A549 (cell line): Measurements from ENCODE around the gene RACGAP1. TPM values are rescaled to one million over a fixed set of nuclear protein-coding genes. Genes with fewer than 3 reads are reported as not detected.

Source experiments
- ATAC-seq, 2 experiments: fragments of 200-7000 bp in 1 of 2; fragments of >200 bp in 1 of 2; cut with Nextera tagmentation in 1 of 2; cut with Tn5 transposase in 1 of 2; 3 replicates each; pipeline versions ENCODE4 v1.8.0 to v1.9.1; 2018 to 2020; ENCODE audit warnings: mild to moderate bottlenecking in 1 of 2, moderate library complexity in 1 of 2
- CTCF ChIA-PET: fragments of 300-600 bp; sonication (Branson Sonifier 250); formaldehyde crosslinking; extraction: SDS; loops from one replicate; lab custom pipeline; 2021; ENCODE audit warnings: antibody characterized with exemption, inconsistent platforms; lab: Yijun Ruan, JAX
- POLR2A ChIA-PET: fragments of 350-600 bp; formaldehyde crosslinking; extraction: SDS; loops from one replicate; lab custom pipeline; 2021; ENCODE audit warnings: antibody characterized with exemption, inconsistent platforms; lab: Yijun Ruan, JAX
- DNase-seq, 2 experiments: peaks; one replicate each; pipeline versions ENCODE4 v3.0.0 to v3.0.0-alpha.2; 2011 to 2016; ENCODE audit warnings: low read depth in 1 of 2, low spot score in 1 of 2
- FAIRE-seq: peaks from 2 replicates; lab custom pipeline; 2011; peaks lifted over from hg19 to GRCh38; lab: Jason Lieb, UNC
- H3K27ac ChIP-seq, 2 experiments: fragments of >200 bp; sonication (Bioruptor Twin); formaldehyde crosslinking; 3 replicates each; pipeline ENCODE4 v1.5.1; 2016 to 2017
- H3K4me1 ChIP-seq: fragments of >200 bp; sonication (Bioruptor Twin); formaldehyde crosslinking; 3 replicates; pipeline ENCODE4 v1.6.1; 2016
- H3K4me2 ChIP-seq: fragments of >200 bp; sonication (Bioruptor Twin); formaldehyde crosslinking; 3 replicates; pipeline ENCODE4 v1.6.1; 2016
- H3K4me3 ChIP-seq: fragments of >200 bp; sonication (Bioruptor Twin); formaldehyde crosslinking; 3 replicates; pipeline ENCODE4 v1.5.1; 2016
- H3K9me3 ChIP-seq: fragments of >200 bp; sonication (Bioruptor Twin); formaldehyde crosslinking; 3 replicates; pipeline ENCODE4 v1.6.1; 2016
- BCL3 ChIP-seq: fragments of >200 bp; sonication (Bioruptor Twin); formaldehyde crosslinking; IDR thresholded peaks from 3 replicates; pipeline ENCODE4 v1.6.1; 2016
- BHLHE40 ChIP-seq: IDR thresholded peaks from 2 replicates; pipeline ENCODE4 v1.6.1; 2012; ENCODE audit warnings: low read depth, low read length, inconsistent platforms
- CEBPB ChIP-seq, 2 experiments: fragments of >200 bp in 1 of 2; sonication (Bioruptor Twin) in 1 of 2; formaldehyde crosslinking in 1 of 2; IDR thresholded peaks; 2 replicates each; pipeline ENCODE4 v1.6.1; 2012 to 2016
- CHD4 ChIP-seq: fragments of 200-600 bp; sonication (generic); IDR thresholded peaks from 2 replicates; pipeline ENCODE4 v1.6.1; 2016; ENCODE audit warnings: antibody characterized with exemption, mild to moderate bottlenecking, borderline replicate concordance
- EHMT2 ChIP-seq: fragments of 200-600 bp; sonication (generic); IDR thresholded peaks from 2 replicates; pipeline ENCODE4 v1.6.1; 2016; ENCODE audit warnings: antibody characterized with exemption, low read depth, mild to moderate bottlenecking, moderate library complexity
- FOSL2 ChIP-seq, 2 experiments: fragments of 450-650 bp in 1 of 2; fragments of >200 bp in 1 of 2; sonication (Bioruptor Twin) in 1 of 2; formaldehyde crosslinking; IDR thresholded peaks; 2 replicates each; pipeline versions ENCODE4 v1.5.0 to v1.6.1; 2016 to 2020; ENCODE audit warnings: mild to moderate bottlenecking in 1 of 2, moderate library complexity in 1 of 2
- FOXS1 ChIP-seq: fragments of 250-450 bp; sonication (Bioruptor Pico); IDR thresholded peaks from 2 replicates; pipeline ENCODE4 v1.5.0; 2020; ENCODE audit warnings: mild to moderate bottlenecking, moderate library complexity
- GATA3 ChIP-seq: IDR thresholded peaks from 2 replicates; pipeline ENCODE4 v1.6.1; 2012; ENCODE audit warnings: borderline replicate concordance
- HOXB5 ChIP-seq: fragments of 250-450 bp; sonication (Bioruptor Pico); IDR thresholded peaks from 2 replicates; pipeline ENCODE4 v1.5.0; 2020; ENCODE audit warnings: mild to moderate bottlenecking, moderate library complexity
- JUN ChIP-seq, 2 experiments: fragments of >200 bp; sonication (Bioruptor Twin); formaldehyde crosslinking; IDR thresholded peaks; 2 replicates in 1 of 2; 3 replicates in 1 of 2; pipeline ENCODE4 v1.6.1; 2016 to 2017
- JUNB ChIP-seq: fragments of >200 bp; sonication (Bioruptor Twin); formaldehyde crosslinking; IDR thresholded peaks from 2 replicates; pipeline ENCODE4 v1.6.1; 2016
- KDM5A ChIP-seq: fragments of 200-600 bp; sonication (generic); IDR thresholded peaks from 2 replicates; pipeline ENCODE4 v1.6.1; 2016; ENCODE audit warnings: antibody characterized with exemption, mild to moderate bottlenecking
- MYC ChIP-seq: IDR thresholded peaks from 2 replicates; pipeline ENCODE4 v1.6.1; 2012; ENCODE audit warnings: mild to moderate bottlenecking, inconsistent platforms, low read length, improper control_type of control experiment, borderline replicate concordance
- NPAS2 ChIP-seq: fragments of 250-450 bp; sonication (Bioruptor Pico); IDR thresholded peaks from 2 replicates; pipeline ENCODE4 v1.8.0; 2022; ENCODE audit warnings: mild to moderate bottlenecking, moderate library complexity, borderline replicate concordance
- NR3C1 ChIP-seq: fragments of >200 bp; sonication (Bioruptor Twin); formaldehyde crosslinking; IDR thresholded peaks from 3 replicates; pipeline ENCODE4 v1.6.1; 2017
- PBX3 ChIP-seq: IDR thresholded peaks from 2 replicates; pipeline ENCODE4 v1.6.1; 2012
- PHF8 ChIP-seq: fragments of 200-600 bp; sonication (generic); IDR thresholded peaks from 2 replicates; pipeline ENCODE4 v1.6.1; 2016; ENCODE audit warnings: low read depth, mild to moderate bottlenecking, antibody characterized with exemption, moderate library complexity, borderline replicate concordance
- RAD21 ChIP-seq, 2 experiments: fragments of >200 bp in 1 of 2; sonication (Bioruptor Twin) in 1 of 2; formaldehyde crosslinking in 1 of 2; IDR thresholded peaks in 1 of 2; conservative IDR thresholded peaks in 1 of 2; 2 replicates in 1 of 2; 3 replicates in 1 of 2; pipeline ENCODE4 v1.6.1; 2012 to 2018; ENCODE audit warnings: inconsistent platforms in 1 of 2
- RCOR1 ChIP-seq: fragments of 150-350 bp; IDR thresholded peaks from 2 replicates; pipeline ENCODE4 v1.6.1; 2014; ENCODE audit warnings: antibody characterized with exemption, low read length, low read depth
- RFX5 ChIP-seq: fragments of 450-650 bp; IDR thresholded peaks from 2 replicates; pipeline ENCODE4 v1.7.1; 2014; ENCODE audit warnings: antibody characterized with exemption, mild to moderate bottlenecking, moderate library complexity
- SREBF2 ChIP-seq: fragments of 450-650 bp; IDR thresholded peaks from 2 replicates; pipeline ENCODE4 v1.6.1; 2014; ENCODE audit warnings: mild to moderate bottlenecking, moderate library complexity
- USF2 ChIP-seq: fragments of 450-650 bp; IDR thresholded peaks from 2 replicates; pipeline ENCODE4 v1.6.1; 2014; ENCODE audit warnings: antibody characterized with exemption
- ZFP36 ChIP-seq: fragments of 450-650 bp; IDR thresholded peaks from 2 replicates; pipeline ENCODE4 v1.6.1; 2014; ENCODE audit warnings: borderline replicate concordance; ENCODE audit not compliant: partially characterized antibody
- ZNF302 ChIP-seq: fragments of 250-450 bp; sonication (Bioruptor Pico); IDR thresholded peaks from 2 replicates; pipeline ENCODE4 v1.9.0; 2021; ENCODE audit warnings: inconsistent platforms, mild to moderate bottlenecking, moderate library complexity
- WGBS: methylation state at CpG from one replicate; pipeline ENCODE4 v1.1.6; 2017; ENCODE audit errors: missing lambda C conversion rate; 5-methylcytosine and 5-hydroxymethylcytosine counted together
- polyA plus RNA-seq, 4 experiments: library from polyadenylated mRNA; depleted of rRNA in 3 of 4; stranded (reverse); fragments of >200 nt; fragmentation: RNase III in 1 of 4; extraction: RNeasy Plus Mini Kit Qiagen cat#74134 plus additional on column Dnase treatment in 1 of 4; gene quantifications; 2 replicates in 3 of 4; 3 replicates in 1 of 4; pipeline ENCODE4 v1.2.3, GENCODE V29; 2011 to 2017
- TF ChIP-seq, protein P1 (sequence below): fragments of >200 bp; sonication (Bioruptor Twin); formaldehyde crosslinking; IDR thresholded peaks from 2 replicates; pipeline ENCODE4 v1.6.1; 2016
- TF ChIP-seq, protein P2 (sequence below): IDR thresholded peaks from 2 replicates; pipeline ENCODE4 v1.6.1; 2012
- TF ChIP-seq, protein P3 (sequence below): fragments of 150-350 bp; IDR thresholded peaks from 2 replicates; pipeline ENCODE4 v1.6.1; 2014; ENCODE audit warnings: low read depth, mild to moderate bottlenecking, low read length

Gene RACGAP1
- polyA plus RNA-seq, 2 of the 4 experiments (the other 2 are of a cell fraction), result 103 to 107 TPM

GRCh38 chr12:49969651-49970429 is 55.5 kb downstream of the RACGAP1 start:
- ATAC-seq, result no peak
- H3K27ac ChIP-seq, result no peak overlapping the region
- FAIRE-seq, result no peak
- H3K4me3 ChIP-seq, result no peak overlapping the region
- no peak for DNase-seq
- WGBS, result 80% methylated on average over 12 of the region's 12 CpGs
- no peaks in the 10 kb centered on the region for H3K9me3 ChIP-seq
- ChIA-PET POLR2A (no interaction called here), CTCF (interaction anchor here (1.0 to 29.8 kb wide), 10 partner anchors 14 to 139 kb away, joined by 3 to 708 read pairs (median 98); partner anchors contain the start of genes AQP2, ASIC1 and SMARCD1)
- H3K4me2 ChIP-seq, result no peak overlapping the region
- peaks cover 4% of the 10 kb centered on the region; the same call in 1 of the 3 replicates for H3K4me1 ChIP-seq
- TF ChIP-seq PHF8 (no peak), GATA3 (no peak), NR3C1 (no peak), RFX5 (no peak), RCOR1 (no peak)

- CTCF ChIA-PET, result interaction anchor here (1.0 to 29.8 kb wide), 16 partner anchors 13 to 346 kb away, joined by 3 to 708 read pairs (median 47); partner anchors contain the start of genes AQP2, ASIC1 and SMARCD1
- H3K4me3 ChIP-seq, result no peak overlapping the region
- H3K4me1 ChIP-seq, result peaks cover 4% of the 10 kb centered on the region; the same call in 1 of the 3 replicates
- no peaks in the 10 kb centered on the region for H3K9me3 ChIP-seq
- ATAC-seq (no peak), FAIRE-seq (no peak), DNase-seq (no peak)
- H3K4me2 ChIP-seq, result no peak overlapping the region
- H3K27ac ChIP-seq, result no peak overlapping the region
- TF ChIP-seq RFX5 (no peak), NPAS2 (no peak), FOXS1 (CRISPR knock-in tag) (no peak), NR3C1 (no peak), ZFP36 (no peak), EHMT2 (no peak), PBX3 (no peak), HOXB5 (no peak), JUN (IDR thresholded peaks at IDR 0.05) (no peak), CEBPB (IDR thresholded peaks at IDR 0.05) (no peak), FOSL2 (IDR thresholded peaks at IDR 0.05) (no peak), FOSL2 (CRISPR knock-in tag; IDR thresholded peaks at IDR 0.05) (no peak)
- TF ChIP-seq, protein P1, sequence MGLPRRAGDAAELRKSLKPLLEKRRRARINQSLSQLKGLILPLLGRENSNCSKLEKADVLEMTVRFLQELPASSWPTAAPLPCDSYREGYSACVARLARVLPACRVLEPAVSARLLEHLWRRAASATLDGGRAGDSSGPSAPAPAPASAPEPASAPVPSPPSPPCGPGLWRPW, result no peak
- TF ChIP-seq, protein P2, sequence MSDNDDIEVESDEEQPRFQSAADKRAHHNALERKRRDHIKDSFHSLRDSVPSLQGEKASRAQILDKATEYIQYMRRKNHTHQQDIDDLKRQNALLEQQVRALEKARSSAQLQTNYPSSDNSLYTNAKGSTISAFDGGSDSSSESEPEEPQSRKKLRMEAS, result no peak
- WGBS, result 63% methylated on average over 4 of the region's 5 CpGs
- POLR2A ChIA-PET, result no interaction called here
These were observed 56.3 kb downstream of the RACGAP1 start for GRCh38 chr12:49969027-49969426.

DNA sequence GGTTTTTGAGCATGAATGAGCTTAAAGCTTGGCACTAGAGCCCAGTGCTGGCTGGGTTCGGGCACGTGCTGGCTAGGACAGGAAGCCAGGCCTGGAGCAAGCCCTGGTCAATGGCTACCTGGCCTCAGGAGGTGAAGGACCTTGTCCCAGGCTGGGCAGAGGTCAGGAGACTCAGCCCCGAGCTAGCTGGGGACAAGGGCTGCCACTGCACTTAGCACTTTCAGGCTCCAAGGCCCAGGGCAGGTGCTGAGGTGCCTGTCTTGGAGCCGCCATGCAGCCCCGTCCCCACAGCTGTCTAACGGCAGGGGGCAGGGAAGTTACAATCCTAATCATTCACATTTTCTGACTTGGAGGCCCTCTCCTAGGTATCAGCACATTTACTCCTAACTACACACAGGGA is 56.8 kb downstream of the RACGAP1 start:
- no peak for FAIRE-seq
- no peak for DNase-seq
- H3K4me1 ChIP-seq, result peaks cover 4% of the 10 kb centered on the region
- H3K27ac ChIP-seq, result no peak overlapping the region
- ChIA-PET POLR2A (no interaction called here), CTCF (interaction anchor here (0.5 to 29.8 kb wide), 41 partner anchors 12 to 1388 kb away, joined by 3 to 708 read pairs (median 9); partner anchors contain the start of genes AQP2, ASIC1, CERS5 and COX14)
- H3K4me3 ChIP-seq, result no peak overlapping the region
- H3K4me2 ChIP-seq, result no peak overlapping the region
- WGBS, result 98% methylated on average over 6 of the region's 6 CpGs
- no peaks in the 10 kb centered on the region for H3K9me3 ChIP-seq
- no peak for ATAC-seq
- TF ChIP-seq BCL3 (no peak), RFX5 (no peak), CHD4 (no peak), SREBF2 (no peak), ZNF302 (CRISPR knock-in tag) (no peak), EHMT2 (no peak), RAD21 (conservative IDR thresholded peaks at IDR 0.05 in 1 of 2, IDR thresholded peaks at IDR 0.05 in 1 of 2) (no peak), CEBPB (IDR thresholded peaks at IDR 0.05) (no peak), JUNB (no peak), RCOR1 (no peak), KDM5A (no peak), NPAS2 (no peak), BHLHE40 (no peak), JUN (IDR thresholded peaks at IDR 0.05) (no peak), USF2 (no peak), MYC (no peak), PHF8 (no peak)
- TF ChIP-seq, protein P3, sequence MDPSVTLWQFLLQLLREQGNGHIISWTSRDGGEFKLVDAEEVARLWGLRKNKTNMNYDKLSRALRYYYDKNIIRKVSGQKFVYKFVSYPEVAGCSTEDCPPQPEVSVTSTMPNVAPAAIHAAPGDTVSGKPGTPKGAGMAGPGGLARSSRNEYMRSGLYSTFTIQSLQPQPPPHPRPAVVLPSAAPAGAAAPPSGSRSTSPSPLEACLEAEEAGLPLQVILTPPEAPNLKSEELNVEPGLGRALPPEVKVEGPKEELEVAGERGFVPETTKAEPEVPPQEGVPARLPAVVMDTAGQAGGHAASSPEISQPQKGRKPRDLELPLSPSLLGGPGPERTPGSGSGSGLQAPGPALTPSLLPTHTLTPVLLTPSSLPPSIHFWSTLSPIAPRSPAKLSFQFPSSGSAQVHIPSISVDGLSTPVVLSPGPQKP, result no peak
